Duodenal mucosa (tissue), 2 donors: ENCODE data around the gene HTR3D.

Experiments
- H3K27ac ChIP-seq: one replicate; pipeline ENCODE4 v1.7.0; 2013; ENCODE audit warnings: low read depth, low read length
- H3K27me3 ChIP-seq, 2 donors: one replicate each; pipeline ENCODE4 v1.7.0; 2013; ENCODE audit warnings: low read length in 2 of 2, control low read depth in 1 of 2; ENCODE audit not compliant: insufficient read depth in 2 of 2, control insufficient read depth in 1 of 2
- H3K36me3 ChIP-seq, 2 donors: one replicate each; pipeline ENCODE4 v1.7.0; 2013; ENCODE audit warnings: low read length in 2 of 2, control low read depth in 1 of 2; ENCODE audit not compliant: insufficient read depth in 2 of 2, control insufficient read depth in 1 of 2
- H3K4me1 ChIP-seq, 2 donors: one replicate each; pipeline ENCODE4 v1.7.0; 2013; ENCODE audit warnings: low read length in 2 of 2, control low read depth in 1 of 2; ENCODE audit not compliant: insufficient read depth in 2 of 2, control insufficient read depth in 1 of 2
- H3K4me3 ChIP-seq, 2 donors: one replicate each; pipeline ENCODE4 v1.7.0; 2013; ENCODE audit warnings: low read length in 2 of 2, low read depth in 1 of 2
- H3K9ac ChIP-seq, 2 donors: one replicate each; pipeline ENCODE4 v1.7.0; 2013; ENCODE audit warnings: low read length in 2 of 2, low read depth in 1 of 2
- H3K9me3 ChIP-seq, 2 donors: one replicate each; pipeline ENCODE4 v1.7.0; 2013; ENCODE audit warnings: low read length in 2 of 2, control low read depth in 1 of 2; ENCODE audit not compliant: control insufficient read depth in 1 of 2

Gene HTR3D

GRCh38 chr3:184085389-184085852 lies 53.9 kb downstream of the HTR3D start:
- H3K4me3 ChIP-seq: no peak overlapping the region
- no peaks in the 10 kb centered on the region for H3K9me3 ChIP-seq
- no peaks in the 10 kb centered on the region for H3K4me1 ChIP-seq
- H3K9ac ChIP-seq: no peak overlapping the region
- H3K36me3 ChIP-seq: no peaks in the 10 kb centered on the region
- H3K27me3 ChIP-seq: no peaks in the 10 kb centered on the region
- H3K27ac ChIP-seq: no peak overlapping the region
